ENCODE data around the gene COL23A1.

DNA sequence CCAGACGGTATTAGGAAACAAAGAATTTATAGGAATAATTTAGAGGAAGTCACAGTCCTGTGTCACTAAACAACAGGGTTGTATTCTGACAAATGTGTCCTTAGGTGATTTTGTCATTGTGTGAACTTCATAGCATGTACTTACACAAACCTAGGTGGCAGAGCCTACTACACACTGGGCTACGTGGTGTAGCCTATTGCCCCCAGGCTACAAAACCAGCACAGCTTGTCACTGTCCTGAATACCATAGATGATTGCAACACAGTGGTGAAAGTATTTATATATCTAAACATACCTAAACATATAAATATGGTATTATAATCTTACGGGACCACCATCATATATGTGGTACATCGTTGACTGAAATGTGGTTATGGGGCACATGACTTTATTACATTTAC, 69.3 kb downstream of the COL23A1 start:
- TF ChIP-seq CREB1 (CRISPR knock-in tag; IDR thresholded peaks at IDR 0.05; ENCODE audit: low read depth), result no peak
- TF ChIP-seq, protein P1, sequence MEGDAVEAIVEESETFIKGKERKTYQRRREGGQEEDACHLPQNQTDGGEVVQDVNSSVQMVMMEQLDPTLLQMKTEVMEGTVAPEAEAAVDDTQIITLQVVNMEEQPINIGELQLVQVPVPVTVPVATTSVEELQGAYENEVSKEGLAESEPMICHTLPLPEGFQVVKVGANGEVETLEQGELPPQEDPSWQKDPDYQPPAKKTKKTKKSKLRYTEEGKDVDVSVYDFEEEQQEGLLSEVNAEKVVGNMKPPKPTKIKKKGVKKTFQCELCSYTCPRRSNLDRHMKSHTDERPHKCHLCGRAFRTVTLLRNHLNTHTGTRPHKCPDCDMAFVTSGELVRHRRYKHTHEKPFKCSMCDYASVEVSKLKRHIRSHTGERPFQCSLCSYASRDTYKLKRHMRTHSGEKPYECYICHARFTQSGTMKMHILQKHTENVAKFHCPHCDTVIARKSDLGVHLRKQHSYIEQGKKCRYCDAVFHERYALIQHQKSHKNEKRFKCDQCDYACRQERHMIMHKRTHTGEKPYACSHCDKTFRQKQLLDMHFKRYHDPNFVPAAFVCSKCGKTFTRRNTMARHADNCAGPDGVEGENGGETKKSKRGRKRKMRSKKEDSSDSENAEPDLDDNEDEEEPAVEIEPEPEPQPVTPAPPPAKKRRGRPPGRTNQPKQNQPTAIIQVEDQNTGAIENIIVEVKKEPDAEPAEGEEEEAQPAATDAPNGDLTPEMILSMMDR (conservative IDR thresholded peaks at IDR 0.05; ENCODE audit: low read depth in 2 of 2), result no peak
- TF ChIP-seq EZH2 (IDR thresholded peaks at IDR 0.05; ENCODE audit: low read depth, unreplicated experiment), result no peak
- TF ChIP-seq POLR2AphosphoS5 (IDR thresholded peaks at IDR 0.05; ENCODE audit: low read depth), result no peak
- TF ChIP-seq, protein P2, sequence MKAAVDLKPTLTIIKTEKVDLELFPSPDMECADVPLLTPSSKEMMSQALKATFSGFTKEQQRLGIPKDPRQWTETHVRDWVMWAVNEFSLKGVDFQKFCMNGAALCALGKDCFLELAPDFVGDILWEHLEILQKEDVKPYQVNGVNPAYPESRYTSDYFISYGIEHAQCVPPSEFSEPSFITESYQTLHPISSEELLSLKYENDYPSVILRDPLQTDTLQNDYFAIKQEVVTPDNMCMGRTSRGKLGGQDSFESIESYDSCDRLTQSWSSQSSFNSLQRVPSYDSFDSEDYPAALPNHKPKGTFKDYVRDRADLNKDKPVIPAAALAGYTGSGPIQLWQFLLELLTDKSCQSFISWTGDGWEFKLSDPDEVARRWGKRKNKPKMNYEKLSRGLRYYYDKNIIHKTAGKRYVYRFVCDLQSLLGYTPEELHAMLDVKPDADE (IDR thresholded peaks at IDR 0.05), result no peak
- TF ChIP-seq, protein P3, sequence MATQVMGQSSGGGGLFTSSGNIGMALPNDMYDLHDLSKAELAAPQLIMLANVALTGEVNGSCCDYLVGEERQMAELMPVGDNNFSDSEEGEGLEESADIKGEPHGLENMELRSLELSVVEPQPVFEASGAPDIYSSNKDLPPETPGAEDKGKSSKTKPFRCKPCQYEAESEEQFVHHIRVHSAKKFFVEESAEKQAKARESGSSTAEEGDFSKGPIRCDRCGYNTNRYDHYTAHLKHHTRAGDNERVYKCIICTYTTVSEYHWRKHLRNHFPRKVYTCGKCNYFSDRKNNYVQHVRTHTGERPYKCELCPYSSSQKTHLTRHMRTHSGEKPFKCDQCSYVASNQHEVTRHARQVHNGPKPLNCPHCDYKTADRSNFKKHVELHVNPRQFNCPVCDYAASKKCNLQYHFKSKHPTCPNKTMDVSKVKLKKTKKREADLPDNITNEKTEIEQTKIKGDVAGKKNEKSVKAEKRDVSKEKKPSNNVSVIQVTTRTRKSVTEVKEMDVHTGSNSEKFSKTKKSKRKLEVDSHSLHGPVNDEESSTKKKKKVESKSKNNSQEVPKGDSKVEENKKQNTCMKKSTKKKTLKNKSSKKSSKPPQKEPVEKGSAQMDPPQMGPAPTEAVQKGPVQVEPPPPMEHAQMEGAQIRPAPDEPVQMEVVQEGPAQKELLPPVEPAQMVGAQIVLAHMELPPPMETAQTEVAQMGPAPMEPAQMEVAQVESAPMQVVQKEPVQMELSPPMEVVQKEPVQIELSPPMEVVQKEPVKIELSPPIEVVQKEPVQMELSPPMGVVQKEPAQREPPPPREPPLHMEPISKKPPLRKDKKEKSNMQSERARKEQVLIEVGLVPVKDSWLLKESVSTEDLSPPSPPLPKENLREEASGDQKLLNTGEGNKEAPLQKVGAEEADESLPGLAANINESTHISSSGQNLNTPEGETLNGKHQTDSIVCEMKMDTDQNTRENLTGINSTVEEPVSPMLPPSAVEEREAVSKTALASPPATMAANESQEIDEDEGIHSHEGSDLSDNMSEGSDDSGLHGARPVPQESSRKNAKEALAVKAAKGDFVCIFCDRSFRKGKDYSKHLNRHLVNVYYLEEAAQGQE (IDR thresholded peaks at IDR 0.05; ENCODE audit: unreplicated experiment), result no peak
- TF ChIP-seq ZNF331 (CRISPR knock-in tag; IDR thresholded peaks at IDR 0.05; ENCODE audit: low read depth), result no peak
- no peak for TF ChIP-seq EZH2phosphoT487 (IDR thresholded peaks at IDR 0.05; ENCODE audit: unreplicated experiment)
- no peak for TF ChIP-seq NANOG (IDR thresholded peaks at IDR 0.05; ENCODE audit: borderline replicate concordance)
- no peak for TF ChIP-seq JUNB (IDR thresholded peaks at IDR 0.05; ENCODE audit: unreplicated experiment)
- no peak for TF ChIP-seq STAT1 (IDR thresholded peaks at IDR 0.05; ENCODE audit: unreplicated experiment)

Data from GM23338 (cell line).